IMR-90 (cell line): ENCODE data around the gene GARS1.

Experiments
- BHLHE40 ChIP-seq: fragments of 150-350 bp; IDR thresholded peaks from 2 replicates; pipeline ENCODE4 v1.6.1; 2016; ENCODE audit warnings: mild to moderate bottlenecking, low read depth, low read length
- CTCF ChIP-seq: conservative IDR thresholded peaks from 2 replicates; pipeline ENCODE4 v1.5.1; 2012; ENCODE audit warnings: mild to moderate bottlenecking, low read depth, low read length, improper control_type of control experiment
- MAFK ChIP-seq: IDR thresholded peaks from 2 replicates; pipeline ENCODE4 v1.6.1; 2012; ENCODE audit warnings: low read depth, low read length, improper control_type of control experiment
- POLR2A ChIP-seq: IDR thresholded peaks from 2 replicates; pipeline ENCODE4 v1.6.1; 2012; ENCODE audit warnings: mild to moderate bottlenecking, low read depth, low read length
- RAD21 ChIP-seq: IDR thresholded peaks from 2 replicates; pipeline ENCODE4 v1.6.1; 2012; ENCODE audit warnings: low read length, improper control_type of control experiment
- SMC3 ChIP-seq: fragments of 150-350 bp; IDR thresholded peaks from 2 replicates; pipeline ENCODE4 v1.6.1; 2016; ENCODE audit warnings: low read depth, mild to moderate bottlenecking, antibody characterized with exemption, low read length, moderate library complexity
- TF ChIP-seq, protein P1 (sequence below): fragments of 150-350 bp; IDR thresholded peaks from 2 replicates; pipeline ENCODE4 v1.6.1; 2017; ENCODE audit warnings: mild to moderate bottlenecking, antibody characterized with exemption, low read length, low read depth
- TF ChIP-seq, protein P2 (sequence below): fragments of 150-350 bp; IDR thresholded peaks from 2 replicates; pipeline ENCODE4 v1.6.1; 2016; ENCODE audit warnings: low read depth, mild to moderate bottlenecking, low read length, moderate library complexity, borderline replicate concordance

- TF ChIP-seq CTCF (no peak), POLR2A (no peak), MAFK (no peak), BHLHE40 (no peak), RAD21 (no peak), SMC3 (no peak)
- TF ChIP-seq, protein P1, sequence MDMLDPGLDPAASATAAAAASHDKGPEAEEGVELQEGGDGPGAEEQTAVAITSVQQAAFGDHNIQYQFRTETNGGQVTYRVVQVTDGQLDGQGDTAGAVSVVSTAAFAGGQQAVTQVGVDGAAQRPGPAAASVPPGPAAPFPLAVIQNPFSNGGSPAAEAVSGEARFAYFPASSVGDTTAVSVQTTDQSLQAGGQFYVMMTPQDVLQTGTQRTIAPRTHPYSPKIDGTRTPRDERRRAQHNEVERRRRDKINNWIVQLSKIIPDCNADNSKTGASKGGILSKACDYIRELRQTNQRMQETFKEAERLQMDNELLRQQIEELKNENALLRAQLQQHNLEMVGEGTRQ: no peak
- TF ChIP-seq, protein P2, sequence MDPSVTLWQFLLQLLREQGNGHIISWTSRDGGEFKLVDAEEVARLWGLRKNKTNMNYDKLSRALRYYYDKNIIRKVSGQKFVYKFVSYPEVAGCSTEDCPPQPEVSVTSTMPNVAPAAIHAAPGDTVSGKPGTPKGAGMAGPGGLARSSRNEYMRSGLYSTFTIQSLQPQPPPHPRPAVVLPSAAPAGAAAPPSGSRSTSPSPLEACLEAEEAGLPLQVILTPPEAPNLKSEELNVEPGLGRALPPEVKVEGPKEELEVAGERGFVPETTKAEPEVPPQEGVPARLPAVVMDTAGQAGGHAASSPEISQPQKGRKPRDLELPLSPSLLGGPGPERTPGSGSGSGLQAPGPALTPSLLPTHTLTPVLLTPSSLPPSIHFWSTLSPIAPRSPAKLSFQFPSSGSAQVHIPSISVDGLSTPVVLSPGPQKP: no peak
These were observed 49.7 kb downstream of the GARS1 start for GRCh38 chr7:30644286-30644955.
